Osteocyte (in vitro differentiated cells): Measurements from ENCODE around the gene LAMB2. TPM values are rescaled to one million over a fixed set of nuclear protein-coding genes. Genes with fewer than 3 reads are reported as not detected.

Experiments
- DNase-seq: peaks from one replicate; pipeline ENCODE4 v3.0.0; 2021; ENCODE audit warnings: mixed read lengths; ENCODE audit not compliant: unreplicated experiment; ENCODE audit errors: extremely low spot score
- H3K27ac Mint-ChIP-seq: one replicate; pipeline ENCODE4 v1.8.0; 2021; ENCODE audit warnings: mild to moderate bottlenecking, mixed read lengths; ENCODE audit not compliant: unreplicated experiment
- H3K27me3 Mint-ChIP-seq: one replicate; pipeline ENCODE4 v1.8.0; 2021; ENCODE audit warnings: mixed read lengths; ENCODE audit not compliant: unreplicated experiment
- H3K36me3 Mint-ChIP-seq: one replicate; pipeline ENCODE4 v1.8.0; 2021; ENCODE audit warnings: mixed read lengths; ENCODE audit not compliant: unreplicated experiment
- H3K4me1 Mint-ChIP-seq: one replicate; pipeline ENCODE4 v1.8.0; 2021; ENCODE audit warnings: mixed read lengths; ENCODE audit not compliant: unreplicated experiment
- H3K4me3 Mint-ChIP-seq: one replicate; pipeline ENCODE4 v1.8.0; 2021; ENCODE audit warnings: mild to moderate bottlenecking, moderate library complexity, mixed read lengths; ENCODE audit not compliant: unreplicated experiment
- H3K9me3 Mint-ChIP-seq: one replicate; pipeline ENCODE4 v1.8.0; 2021; ENCODE audit warnings: mixed read lengths; ENCODE audit not compliant: unreplicated experiment
- CTCF ChIP-seq: fragments of 200-600 bp; sonication (generic); IDR thresholded peaks from 2 replicates; pipeline ENCODE4 v1.5.0; 2021; ENCODE audit warnings: antibody characterized with exemption, mild to moderate bottlenecking, moderate library complexity
- total RNA-seq: library from RNA; stranded (reverse); gene quantifications from 2 replicates; pipeline ENCODE4 v1.2.1, GENCODE V29; 2021

LAMB2 gene
- total RNA-seq, 1 donor from 2014 or later, result 721 TPM

DNA sequence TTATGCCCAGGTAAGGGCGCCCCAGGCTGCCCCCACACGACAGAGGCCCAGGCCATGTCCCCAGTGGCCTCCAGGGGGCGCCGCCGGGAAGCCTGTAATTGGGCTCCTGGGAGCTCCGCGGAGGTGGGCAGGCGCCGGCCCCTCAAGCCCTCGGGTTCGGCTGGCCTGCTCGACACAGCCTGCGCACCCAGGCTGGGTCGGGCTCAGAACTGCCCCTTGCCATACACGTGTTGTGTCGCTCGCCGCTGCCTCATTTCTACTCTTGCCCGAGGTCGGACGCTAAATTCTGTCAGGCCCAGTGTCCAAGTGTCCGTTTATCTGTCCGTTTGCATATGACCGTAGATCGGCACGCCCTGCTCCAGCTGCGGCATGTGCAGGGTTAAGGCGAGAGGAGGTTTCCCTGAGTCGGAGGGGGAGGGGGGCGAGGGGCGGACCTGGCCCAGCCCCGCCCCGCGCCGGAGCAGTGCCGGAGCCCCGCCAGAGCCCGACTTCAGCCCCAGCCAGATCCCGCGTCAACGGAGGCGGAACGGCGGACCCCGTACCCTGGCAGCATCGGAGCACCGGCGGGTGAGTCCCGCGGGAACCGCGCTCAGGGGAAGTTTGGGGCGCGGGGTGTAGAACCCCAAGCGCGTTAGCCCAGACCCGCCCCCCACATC, 38.4 kb upstream of the LAMB2 start, which contains the start of gene KLHDC8B:
Gene KLHDC8B (plus strand): TSS at position 480 of the 656 bp plus-strand sequence. CDS start 1,172 bp downstream, outside the sequence.
- peak; percentile 98 for TF ChIP-seq CTCF
- Mint-ChIP-seq H3K9me3 (no peaks in the 10 kb centered on the region), H3K4me3 (peak within 1 kb of the TSS; percentile 77), H3K27ac (peak within 1 kb of the TSS; percentile 90), H3K4me1 (peaks cover 37% of the 10 kb centered on the region), H3K36me3 (peaks cover 8% of the 10 kb centered on the region), H3K27me3 (no peaks in the 10 kb centered on the region)
- DNase-seq, result peak; percentile 94

- Mint-ChIP-seq H3K27me3 (no peaks in the 10 kb centered on the region), H3K27ac (peak overlapping the region; percentile 90), H3K9me3 (no peaks in the 10 kb centered on the region), H3K36me3 (peaks cover 8% of the 10 kb centered on the region), H3K4me3 (peak overlapping the region; percentile 77), H3K4me1 (peaks cover 38% of the 10 kb centered on the region)
- DNase-seq, result no peak
- no peak for TF ChIP-seq CTCF
Measured at GRCh38 chr3:49170744-49171118, 37.9 kb upstream of the LAMB2 start.

- no peak for DNase-seq
- H3K36me3 Mint-ChIP-seq, result peaks cover 6% of the 10 kb centered on the region
- no peak for TF ChIP-seq CTCF
- H3K4me3 Mint-ChIP-seq, result peak overlapping the region; percentile 78
- H3K27me3 Mint-ChIP-seq, result no peaks in the 10 kb centered on the region
- H3K27ac Mint-ChIP-seq, result peak overlapping the region; percentile 83
- H3K4me1 Mint-ChIP-seq, result peaks cover 27% of the 10 kb centered on the region
- H3K9me3 Mint-ChIP-seq, result no peaks in the 10 kb centered on the region
Measured at GRCh38 chr3:49166752-49167556, 34.1 kb upstream of the LAMB2 start.

GRCh38 chr3:49165771-49166751, 33.2 kb upstream of the LAMB2 start, which contains the start of gene CCDC71:
Gene CCDC71 (minus strand): TSS chr3:49166331. CDS start chr3:49164208, 2,123 bp downstream.
- Mint-ChIP-seq H3K4me1 (peaks cover 23% of the 10 kb centered on the region), H3K27me3 (no peaks in the 10 kb centered on the region), H3K4me3 (peak within 1 kb of the TSS; percentile 86), H3K36me3 (peaks cover 6% of the 10 kb centered on the region), H3K9me3 (no peaks in the 10 kb centered on the region), H3K27ac (peak within 1 kb of the TSS; percentile 83)
- TF ChIP-seq CTCF, result no peak
- peak; percentile 89 for DNase-seq
